ENCODE results near the gene SKI.
A peak's percentile ranks its signal among the peaks of the same experiment; 100 is the strongest.
"Not testable (repeated sequence)": the region's sequence is repeated elsewhere in the genome, so short reads cannot be mapped to it uniquely, and the experiment has no call there.

SKI gene

GRCh38 chr1:2259668-2260402 is 31.7 kb downstream of the SKI start:
- H3K36me3 ChIP-seq = no peaks in the 10 kb centered on the region
- H3K27ac ChIP-seq = peak overlapping the region in 1 of 2 donors; percentile 47
- intact Hi-C loops (cut with DNase I; ENCODE audit: low total_unique reads) = no loop called here
- peaks cover 0 to 98% (median 49%) of the 10 kb centered on the region in 4 donors for H3K4me1 ChIP-seq
- peaks cover 0 to 4% (median 0%) of the 10 kb centered on the region in 3 donors for H3K9me3 ChIP-seq
- DNase-seq = no peak
- no peak for TF ChIP-seq CTCF (IDR thresholded peaks at IDR 0.05)
- H3K4me3 ChIP-seq = no peak overlapping the region
- H3K27me3 ChIP-seq = no peaks in the 10 kb centered on the region

DNA sequence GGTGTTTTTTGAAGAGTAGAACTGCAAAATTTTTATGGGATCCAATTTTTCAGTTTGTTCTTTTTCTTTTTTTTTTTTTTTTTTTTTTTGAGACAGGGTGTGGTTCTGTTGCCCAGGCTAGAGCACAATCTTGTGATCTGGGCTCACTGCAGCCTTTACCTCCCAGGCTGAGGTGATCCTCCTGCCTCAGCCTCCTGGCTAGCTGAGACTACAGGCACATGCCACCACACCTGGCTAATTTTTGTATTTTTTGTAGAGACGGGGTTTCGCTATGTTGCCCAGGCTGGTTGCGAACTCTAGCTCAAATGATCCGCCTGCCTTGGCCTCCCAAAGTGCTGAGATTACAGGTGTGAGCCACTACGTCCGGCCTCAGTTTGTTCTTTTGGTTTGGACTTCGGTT is 32.4 kb downstream of the SKI start:
- intact Hi-C loops (cut with DNase I; ENCODE audit: low total_unique reads); H3K27ac ChIP-seq; H3K4me3 ChIP-seq; H3K9me3 ChIP-seq; DNase-seq; H3K27me3 ChIP-seq; H3K36me3 ChIP-seq: not testable (repeated sequence)
- peaks cover 0 to 98% (median 46%) of the 10 kb centered on the region in 4 donors for H3K4me1 ChIP-seq

- peaks cover 0 to 98% (median 48%) of the 10 kb centered on the region in 4 donors for H3K4me1 ChIP-seq
- no peaks in the 10 kb centered on the region for H3K36me3 ChIP-seq
- no peaks in the 10 kb centered on the region for H3K27me3 ChIP-seq
- no peak overlapping the region for H3K4me3 ChIP-seq
- no peak overlapping the region for H3K27ac ChIP-seq
- intact Hi-C loops (cut with DNase I; ENCODE audit: low total_unique reads) = no loop called here
- DNase-seq = no peak
- H3K9me3 ChIP-seq = no peaks in the 10 kb centered on the region
- TF ChIP-seq CTCF (IDR thresholded peaks at IDR 0.05) = no peak
These were observed 32.8 kb downstream of the SKI start for GRCh38 chr1:2260917-2261316.

DNA sequence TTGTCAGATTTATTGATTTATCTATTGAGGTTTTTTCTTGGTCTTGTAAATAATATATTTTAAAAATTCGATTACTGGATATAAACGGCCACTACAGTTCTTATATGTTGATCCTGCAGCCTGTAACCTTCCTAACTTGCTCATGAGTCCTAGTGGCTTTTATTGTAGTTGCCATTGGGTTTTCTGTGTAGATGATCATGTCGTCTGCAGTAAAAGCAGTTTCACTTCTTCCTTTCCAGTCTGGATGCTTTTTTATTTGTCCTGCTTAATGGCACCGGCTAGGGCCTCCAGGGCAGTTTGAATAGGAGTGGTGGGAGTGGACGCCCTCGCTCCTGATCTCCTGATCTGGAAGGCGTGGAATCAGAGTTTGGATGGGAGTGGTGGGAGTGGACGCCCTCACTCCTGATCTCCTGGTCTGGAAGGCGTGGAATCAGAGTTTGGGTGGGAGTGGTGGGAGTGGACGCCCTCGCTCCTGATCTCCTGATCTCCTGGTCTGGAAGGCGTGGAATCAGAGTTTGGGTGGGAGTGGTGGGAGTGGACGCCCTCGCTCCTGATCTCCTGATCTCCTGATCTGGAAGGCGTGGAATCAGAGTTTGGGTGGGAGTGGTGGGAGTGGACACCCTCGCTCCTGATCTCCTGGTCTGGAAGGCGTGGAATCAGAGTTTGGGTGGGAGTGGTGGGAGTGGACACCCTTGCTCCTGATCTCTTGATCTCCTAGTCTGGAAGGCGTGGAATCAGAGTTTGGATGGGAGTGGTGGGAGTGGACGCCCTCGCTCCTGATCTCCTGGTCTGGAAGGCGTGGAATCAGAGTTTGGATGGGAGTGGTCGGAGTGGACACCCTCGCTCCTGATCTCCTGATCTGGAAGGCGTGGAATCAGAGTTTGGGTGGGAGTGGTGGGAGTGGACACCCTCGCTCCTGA is 33.6 kb downstream of the SKI start:
- H3K4me3 ChIP-seq; H3K27ac ChIP-seq; H3K36me3 ChIP-seq; DNase-seq; H3K27me3 ChIP-seq; H3K9me3 ChIP-seq; intact Hi-C loops (cut with DNase I; ENCODE audit: low total_unique reads): not testable (repeated sequence)
- H3K4me1 ChIP-seq = peaks cover 0 to 98% (median 50%) of the 10 kb centered on the region in 4 donors

DNA sequence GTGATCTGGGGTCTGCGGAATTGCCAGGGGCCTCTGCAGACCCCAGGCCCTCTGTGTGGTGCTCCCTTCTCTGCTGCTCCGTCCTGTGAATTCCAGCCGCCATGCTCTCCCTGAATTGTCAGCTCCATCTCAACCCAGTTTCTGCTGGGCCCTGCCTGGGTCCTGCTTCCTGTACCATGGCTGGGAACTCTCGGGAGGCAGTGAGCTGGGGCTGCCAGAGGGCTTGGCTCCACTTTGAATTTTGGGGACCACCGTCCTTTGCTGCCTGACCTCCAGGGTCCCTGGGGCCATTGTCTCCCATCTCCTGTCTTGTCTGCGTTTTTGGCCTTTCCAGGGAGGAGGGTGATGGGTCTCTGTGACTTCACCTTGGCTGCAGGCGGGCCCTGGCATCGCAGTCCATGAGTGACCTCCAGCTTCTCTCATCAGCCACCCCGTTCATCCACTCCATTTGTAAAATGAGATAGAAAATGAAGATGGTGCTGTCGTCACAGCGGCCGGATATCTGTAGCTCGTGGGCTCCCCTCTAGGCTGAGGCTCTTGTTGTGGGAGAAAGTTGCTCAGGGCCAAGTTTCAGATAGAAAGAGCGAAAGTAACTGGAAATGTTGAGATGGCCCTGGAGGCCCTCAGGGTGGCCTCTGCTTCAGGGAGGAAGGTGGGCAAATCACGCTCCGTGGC is 38.3 kb downstream of the SKI start:
- Histone ChIP-seq H3K27me3 (no peaks in the 10 kb centered on the region), H3K4me3 (no peak overlapping the region), H3K9me3 (no peaks in the 10 kb centered on the region), H3K27ac (no peak overlapping the region), H3K36me3 (no peaks in the 10 kb centered on the region), H3K4me1 (peaks cover 4 to 98% (median 64%) of the 10 kb centered on the region in 4 donors)
- intact Hi-C loops (cut with DNase I; ENCODE audit: low total_unique reads) = no loop called here
- DNase-seq = no peak
- TF ChIP-seq CTCF (IDR thresholded peaks at IDR 0.05) = no peak

- Histone ChIP-seq H3K4me1 (peaks cover 4 to 98% (median 69%) of the 10 kb centered on the region in 4 donors), H3K4me3 (peak overlapping the region in 1 of 2 donors; percentile 20), H3K27me3 (no peaks in the 10 kb centered on the region), H3K27ac (peak overlapping the region in 1 of 2 donors; percentile 7), H3K36me3 (no peaks in the 10 kb centered on the region), H3K9me3 (no peaks in the 10 kb centered on the region)
- intact Hi-C loops (cut with DNase I; ENCODE audit: low total_unique reads) = no loop called here
- no peak for TF ChIP-seq CTCF (IDR thresholded peaks at IDR 0.05)
- no peak for DNase-seq
These were observed 39.1 kb downstream of the SKI start for GRCh38 chr1:2267051-2267830.

Measured in tibial artery (tissue), 4 donors.